Measurements from ENCODE around the gene CPLX4. TPM values are rescaled to one million over a fixed set of nuclear protein-coding genes. Genes with fewer than 3 reads are reported as not detected.

CPLX4 gene
- total and polyA plus RNA-seq, 2 donors (not counting 1 experiment from before 2014, with no cell fraction given): not detected

GRCh38 chr18:59298871-59299270 lies 19.6 kb downstream of the CPLX4 start:
- no peaks in the 10 kb centered on the region for H3K79me2 ChIP-seq (ENCODE audit: control insufficient read depth, insufficient read depth, low read length)
- Mint-ChIP-seq H3K4me1 (no peaks in the 10 kb centered on the region), H3K27ac (no peak overlapping the region), H3K4me3 (no peak overlapping the region), H3K27me3 (peaks cover 33% of the 10 kb centered on the region), H3K9me3 (ENCODE audit: insufficient read depth) (no peaks in the 10 kb centered on the region)
- TF ChIP-seq, protein P1, sequence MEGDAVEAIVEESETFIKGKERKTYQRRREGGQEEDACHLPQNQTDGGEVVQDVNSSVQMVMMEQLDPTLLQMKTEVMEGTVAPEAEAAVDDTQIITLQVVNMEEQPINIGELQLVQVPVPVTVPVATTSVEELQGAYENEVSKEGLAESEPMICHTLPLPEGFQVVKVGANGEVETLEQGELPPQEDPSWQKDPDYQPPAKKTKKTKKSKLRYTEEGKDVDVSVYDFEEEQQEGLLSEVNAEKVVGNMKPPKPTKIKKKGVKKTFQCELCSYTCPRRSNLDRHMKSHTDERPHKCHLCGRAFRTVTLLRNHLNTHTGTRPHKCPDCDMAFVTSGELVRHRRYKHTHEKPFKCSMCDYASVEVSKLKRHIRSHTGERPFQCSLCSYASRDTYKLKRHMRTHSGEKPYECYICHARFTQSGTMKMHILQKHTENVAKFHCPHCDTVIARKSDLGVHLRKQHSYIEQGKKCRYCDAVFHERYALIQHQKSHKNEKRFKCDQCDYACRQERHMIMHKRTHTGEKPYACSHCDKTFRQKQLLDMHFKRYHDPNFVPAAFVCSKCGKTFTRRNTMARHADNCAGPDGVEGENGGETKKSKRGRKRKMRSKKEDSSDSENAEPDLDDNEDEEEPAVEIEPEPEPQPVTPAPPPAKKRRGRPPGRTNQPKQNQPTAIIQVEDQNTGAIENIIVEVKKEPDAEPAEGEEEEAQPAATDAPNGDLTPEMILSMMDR (IDR thresholded peaks at IDR 0.05): no peak
- no peak for TF ChIP-seq EZH2 (IDR thresholded peaks at IDR 0.05; ENCODE audit: borderline replicate concordance, insufficient read depth, low read depth, low read length, poor library complexity, severe bottlenecking)
- POLR2A ChIA-PET: no interaction called here
- no peaks in the 10 kb centered on the region for H3K4me1 ChIP-seq (ENCODE audit: control insufficient read depth in 2 of 2, insufficient read depth in 2 of 2, low read length in 2 of 2)
- CTCF ChIA-PET: no interaction called here
- no peak overlapping the region for H3K9ac ChIP-seq (ENCODE audit: low read length)
- H3K27me3 ChIP-seq (replicated peaks in 1 of 4; ENCODE audit: control extremely low read depth in 1 of 4, control insufficient read depth in 3 of 4, insufficient read depth in 4 of 4, low read length in 3 of 4): peaks cover 0 to 11% (median 4%) of the 10 kb centered on the region in 4 experiments
- no peaks in the 10 kb centered on the region for H3K9me3 ChIP-seq (ENCODE audit: control extremely low read depth in 1 of 3, control insufficient read depth in 2 of 3, insufficient read depth in 1 of 3, low read length in 2 of 3)
- 82% methylated on average over 6 of the region's 8 CpGs for WGBS (ENCODE audit: insufficient coverage)
- ATAC-seq (ENCODE audit: low read depth) (no peak), DNase-seq (no peak)
- H3K36me3 ChIP-seq (replicated peaks in 1 of 2; ENCODE audit: control extremely low read depth in 1 of 2, control insufficient read depth in 1 of 2, extremely low read depth in 1 of 2, insufficient read depth in 2 of 2, low read length in 1 of 2): no peaks in the 10 kb centered on the region
- H2AFZ ChIP-seq (ENCODE audit: insufficient read depth, low read depth, low read length, poor library complexity, severe bottlenecking): no peak overlapping the region
- no peak overlapping the region for H3K4me3 ChIP-seq (ENCODE audit: control extremely low read depth in 1 of 5, extremely low read depth in 1 of 5, insufficient read depth in 1 of 5, low read depth in 2 of 5, low read length in 4 of 5)
- no peaks in the 10 kb centered on the region for H4K20me1 ChIP-seq (ENCODE audit: control insufficient read depth, insufficient read depth, low read length, poor library complexity, severe bottlenecking)
- H3K4me2 ChIP-seq (replicated peaks; ENCODE audit: low read depth, low read length, poor library complexity, severe bottlenecking): no peak overlapping the region
- intact Hi-C loops (cut with micrococcal nuclease): no loop called here
- no peak overlapping the region for H3K27ac ChIP-seq (ENCODE audit: low read length in 2 of 2)

DNA sequence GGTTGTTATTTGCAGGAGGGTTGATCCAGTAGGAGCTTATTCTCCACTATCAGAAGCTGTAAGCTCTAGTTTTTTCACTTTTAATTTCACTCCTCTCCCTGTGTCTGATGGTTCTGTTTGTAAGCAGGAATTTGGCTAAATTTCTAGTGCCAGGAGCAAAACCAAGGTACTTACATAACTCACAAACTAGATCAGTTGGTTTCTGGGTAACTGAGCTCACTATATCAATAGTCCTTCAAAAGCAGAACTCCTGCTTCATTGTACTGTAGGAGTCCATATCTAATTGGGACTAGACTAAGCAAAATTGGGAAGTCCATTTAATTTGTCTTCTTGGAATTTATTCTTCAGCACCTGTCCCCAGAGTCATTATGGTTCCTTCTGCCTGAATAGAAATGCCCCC lies 25.1 kb downstream of the CPLX4 start:
- TF ChIP-seq EZH2 (IDR thresholded peaks at IDR 0.05; ENCODE audit: borderline replicate concordance, insufficient read depth, low read depth, low read length, poor library complexity, severe bottlenecking): no peak
- TF ChIP-seq, protein P1 (IDR thresholded peaks at IDR 0.05): no peak
- Histone ChIP-seq H3K9me3 (ENCODE audit: control extremely low read depth in 1 of 3, control insufficient read depth in 2 of 3, insufficient read depth in 1 of 3, low read length in 2 of 3) (no peaks in the 10 kb centered on the region), H3K36me3 (replicated peaks in 1 of 2; ENCODE audit: control extremely low read depth in 1 of 2, control insufficient read depth in 1 of 2, extremely low read depth in 1 of 2, insufficient read depth in 2 of 2, low read length in 1 of 2) (no peaks in the 10 kb centered on the region), H3K4me3 (ENCODE audit: control extremely low read depth in 1 of 5, extremely low read depth in 1 of 5, insufficient read depth in 1 of 5, low read depth in 2 of 5, low read length in 4 of 5) (no peak overlapping the region), H3K27ac (ENCODE audit: low read length in 2 of 2) (no peak overlapping the region), H3K27me3 (replicated peaks in 1 of 4; ENCODE audit: control extremely low read depth in 1 of 4, control insufficient read depth in 3 of 4, insufficient read depth in 4 of 4, low read length in 3 of 4) (peaks cover 0 to 13% (median 5%) of the 10 kb centered on the region in 4 experiments), H3K9ac (ENCODE audit: low read length) (no peak overlapping the region), H3K4me1 (ENCODE audit: control insufficient read depth in 2 of 2, insufficient read depth in 2 of 2, low read length in 2 of 2) (no peaks in the 10 kb centered on the region), H3K79me2 (ENCODE audit: control insufficient read depth, insufficient read depth, low read length) (no peaks in the 10 kb centered on the region), H3K4me2 (replicated peaks; ENCODE audit: low read depth, low read length, poor library complexity, severe bottlenecking) (no peak overlapping the region), H4K20me1 (ENCODE audit: control insufficient read depth, insufficient read depth, low read length, poor library complexity, severe bottlenecking) (no peaks in the 10 kb centered on the region), H2AFZ (ENCODE audit: insufficient read depth, low read depth, low read length, poor library complexity, severe bottlenecking) (no peak overlapping the region)
- ChIA-PET CTCF (no interaction called here), POLR2A (no interaction called here)
- Mint-ChIP-seq H3K4me1 (no peaks in the 10 kb centered on the region), H3K4me3 (no peak overlapping the region), H3K27me3 (peaks cover 50% of the 10 kb centered on the region), H3K27ac (no peak overlapping the region), H3K9me3 (ENCODE audit: insufficient read depth) (peaks cover 1% of the 10 kb centered on the region)
- no peak for DNase-seq
- intact Hi-C loops (cut with micrococcal nuclease): no loop called here
- no peak for ATAC-seq (ENCODE audit: low read depth)

Measured in B cell (primary cell).